HFFc6 (cell line): ENCODE results near the gene RAB37. TPM values are rescaled to one million over a fixed set of nuclear protein-coding genes. Genes with fewer than 3 reads are reported as not detected.

Source experiments
- DNase-seq: peaks from one replicate; pipeline ENCODE4 v3.0.0-alpha.2; 2018
- H3K27ac Mint-ChIP-seq: 2 replicates; pipeline ENCODE4 v1.8.0; 2020; ENCODE audit warnings: mild to moderate bottlenecking, mixed read lengths
- H3K27me3 Mint-ChIP-seq: 2 replicates; pipeline ENCODE4 v1.8.0; 2021; ENCODE audit warnings: mild to moderate bottlenecking, moderate library complexity, mixed read lengths; ENCODE audit not compliant: insufficient read depth
- H3K36me3 Mint-ChIP-seq: 2 replicates; pipeline ENCODE4 v1.8.0; 2021; ENCODE audit warnings: low read depth, mixed read lengths
- H3K4me1 Mint-ChIP-seq: 2 replicates; pipeline ENCODE4 v1.8.0; 2020; ENCODE audit warnings: low read depth, mixed read lengths
- H3K4me3 Mint-ChIP-seq: 2 replicates; pipeline ENCODE4 v1.8.0; 2020; ENCODE audit warnings: mild to moderate bottlenecking, moderate library complexity, mixed read lengths
- H3K9me3 Mint-ChIP-seq: 2 replicates; pipeline ENCODE4 v1.8.0; 2020; ENCODE audit warnings: mild to moderate bottlenecking, mixed read lengths
- CTCF ChIP-seq: fragments of 200-600 bp; sonication (generic); IDR thresholded peaks from 2 replicates; pipeline ENCODE4 v1.5.0; 2021; ENCODE audit warnings: antibody characterized with exemption, mild to moderate bottlenecking
- microRNA-seq: library from miRNA; unstranded; fragments of <30 nt; microRNA quantifications from one replicate; pipeline ENCODE4, GENCODE V29; 2019
- total RNA-seq, 6 experiments: library from RNA; stranded (reverse); fragmentation: NEBNext Ultra II Directional; extraction: Animal tissue kit (Norgen Biotek cat#: 25700); gene quantifications; 2 replicates in 1 of 6; 3 replicates in 5 of 6; pipeline ENCODE4 v1.2.3, GENCODE V29; 2021

RAB37 gene
- total RNA-seq, 6 experiments from 2014 or later: 0.11 to 0.28 (median 0.12) TPM; not detected in 3

- Mint-ChIP-seq H3K9me3 (no peaks in the 10 kb centered on the region), H3K27ac (no peak overlapping the region), H3K36me3 (peaks cover 6% of the 10 kb centered on the region; the same call in 1 of the 2 replicates), H3K4me1 (peaks cover 34% of the 10 kb centered on the region), H3K27me3 (peaks cover 2% of the 10 kb centered on the region; the same call in 1 of the 2 replicates), H3K4me3 (no peak overlapping the region)
- no peak for DNase-seq
- TF ChIP-seq CTCF: no peak
These were observed 59.2 kb downstream of the RAB37 start for GRCh38 chr17:74796211-74796610.

- Mint-ChIP-seq H3K4me1 (peaks cover 34% of the 10 kb centered on the region), H3K27ac (no peak overlapping the region; the same call in 1 of the 2 replicates), H3K36me3 (peaks cover 6% of the 10 kb centered on the region; the same call in 1 of the 2 replicates), H3K27me3 (peaks cover 2% of the 10 kb centered on the region; the same call in 1 of the 2 replicates), H3K4me3 (no peak overlapping the region), H3K9me3 (no peaks in the 10 kb centered on the region)
- no peak for DNase-seq
- TF ChIP-seq CTCF: no peak
These were observed 59.8 kb downstream of the RAB37 start for GRCh38 chr17:74796866-74797265.

Small RNAs within 50 kb of the gene (microRNA-seq; reads per million reads assigned to microRNA genes)
- gene MIR3615: 535 reads per million, percentile 69 among the genes with 10 or more reads in this experiment

Other genes starting within 250 kb of the RAB37 start
- not detected for gene CD300LB, start 205.8 kb upstream of the RAB37 start, total RNA-seq
- not detected for gene CD300C, start 191.1 kb upstream of the RAB37 start, total RNA-seq
- not detected for gene CD300H, start 169.7 kb upstream of the RAB37 start, total RNA-seq
- not detected for gene CD300LD, start 145.0 kb upstream of the RAB37 start, total RNA-seq
- gene CD300E, start 113.5 kb upstream of the RAB37 start, total RNA-seq: not detected
- not detected for gene CD300LF, start 24.3 kb upstream of the RAB37 start, total RNA-seq
- 10 to 100 TPM; 15.7 to 18.9 (median 17.5) TPM for gene NHERF1, start 11.4 kb downstream of the RAB37 start, total RNA-seq
- 10 to 100 TPM; 40.9 to 50.7 (median 46.6) TPM for gene NAT9, start 39.1 kb downstream of the RAB37 start, total RNA-seq
- gene GRIN2C, start 122.6 kb downstream of the RAB37 start, total RNA-seq: under 1 TPM in 2 of 6 experiments, not detected in 4; 0.05 to 0.07 TPM
- 10 to 100 TPM; 25.5 to 35.5 (median 33.9) TPM for gene FDXR, start 135.7 kb downstream of the RAB37 start, total RNA-seq
- not detected for gene FADS6, start 156.4 kb downstream of the RAB37 start, total RNA-seq
- gene USH1G, start 186.0 kb downstream of the RAB37 start, total RNA-seq: not detected
- gene OTOP2, start 187.0 kb downstream of the RAB37 start, total RNA-seq: not detected
- gene OTOP3, start 198.6 kb downstream of the RAB37 start, total RNA-seq: not detected
- under 1 TPM; 0.40 to 0.96 (median 0.56) TPM for gene HID1, start 235.5 kb downstream of the RAB37 start, total RNA-seq